Epithelial cell of alveolus of lung (primary cell): ENCODE results near the gene SP8. TPM values are rescaled to one million over a fixed set of nuclear protein-coding genes. Genes with fewer than 3 reads are reported as not detected.

Experiments used
- total RNA-seq: library from RNA; depleted of rRNA; stranded (reverse); fragments of >200 nt; gene quantifications from 2 replicates; pipeline ENCODE4 v1.2.1, GENCODE V29; 2015

The SP8 gene
- total RNA-seq = not detected in 2 replicates

GRCh38 chr7:20786779-20787659, at the start of gene SP8:
SP8 (minus strand) TSS chr7:20786886; CDS start chr7:20786798, 88 bp downstream.

Other genes with a start within 250 kb of the SP8 start
- not detected in 2 replicates for gene ABCB5, start 171.2 kb downstream of the SP8 start, total RNA-seq